ENCODE results near the gene TMEM179B.

GRCh38 chr11:62799486-62799885 is 12.3 kb downstream of the TMEM179B start:
- TF ChIP-seq CTCF (IDR thresholded peaks at IDR 0.05; ENCODE audit: low read depth, low read length) (no peak), EZH2phosphoT487 (IDR thresholded peaks at IDR 0.05; ENCODE audit: low read depth) (no peak)

All from OCI-LY3 (cell line).